WERI-Rb-1 (cell line): Measurements from ENCODE around the gene EFHC1.

Source experiments
- DNase-seq: peaks from one replicate; pipeline ENCODE4 v3.0.0-alpha.2; 2020
- H3K27ac ChIP-seq: fragments of 250-450 bp; sonication (Bioruptor Pico); 2 replicates; pipeline ENCODE4 v1.5.1; 2020; ENCODE audit warnings: mild to moderate bottlenecking, moderate library complexity
- H3K27me3 ChIP-seq: fragments of 250-450 bp; sonication (Bioruptor Pico); 2 replicates; pipeline ENCODE4 v1.5.1; 2021; ENCODE audit warnings: mild to moderate bottlenecking, low read depth, moderate library complexity; ENCODE audit not compliant: insufficient read depth, severe bottlenecking
- H3K36me3 ChIP-seq: fragments of 250-450 bp; sonication (Bioruptor Pico); 2 replicates; pipeline ENCODE4 v1.5.1; 2020; ENCODE audit warnings: mild to moderate bottlenecking, moderate library complexity
- H3K4me3 ChIP-seq: 2 replicates; pipeline ENCODE4 v1.5.1; 2011; ENCODE audit warnings: low read depth, mild to moderate bottlenecking, control low read depth, low read length
- H3K9me3 ChIP-seq: fragments of 250-450 bp; sonication (Bioruptor Pico); 2 replicates; pipeline ENCODE4 v1.5.1; 2021; ENCODE audit warnings: mild to moderate bottlenecking, moderate library complexity; ENCODE audit not compliant: severe bottlenecking
- TF ChIP-seq, protein P1 (sequence below): IDR thresholded peaks from 2 replicates; pipeline ENCODE4 v1.5.1; 2011; ENCODE audit warnings: low read depth, mild to moderate bottlenecking, control low read depth, inconsistent platforms, low read length

The EFHC1 gene

DNA sequence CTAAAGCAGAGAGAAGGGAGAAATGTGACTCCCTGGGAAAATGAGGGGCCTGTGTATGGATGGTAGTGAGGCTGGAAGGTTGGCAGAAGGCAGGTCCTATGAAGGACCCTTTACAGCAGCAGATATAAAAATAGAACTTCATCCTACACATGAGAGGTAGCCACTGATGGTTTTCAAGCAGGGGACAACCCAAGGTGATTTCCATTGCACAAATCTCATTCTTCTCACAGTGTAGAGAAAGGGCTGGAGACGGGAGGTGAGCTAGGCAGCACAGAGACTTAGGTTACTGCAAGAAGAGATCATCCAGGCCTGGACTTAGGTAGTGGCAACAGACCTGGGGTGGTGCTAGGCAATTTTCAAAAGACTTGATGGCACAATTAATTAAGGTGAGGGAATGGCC lies 126.0 kb downstream of the EFHC1 start:
- no peak for DNase-seq
- TF ChIP-seq, protein P1, sequence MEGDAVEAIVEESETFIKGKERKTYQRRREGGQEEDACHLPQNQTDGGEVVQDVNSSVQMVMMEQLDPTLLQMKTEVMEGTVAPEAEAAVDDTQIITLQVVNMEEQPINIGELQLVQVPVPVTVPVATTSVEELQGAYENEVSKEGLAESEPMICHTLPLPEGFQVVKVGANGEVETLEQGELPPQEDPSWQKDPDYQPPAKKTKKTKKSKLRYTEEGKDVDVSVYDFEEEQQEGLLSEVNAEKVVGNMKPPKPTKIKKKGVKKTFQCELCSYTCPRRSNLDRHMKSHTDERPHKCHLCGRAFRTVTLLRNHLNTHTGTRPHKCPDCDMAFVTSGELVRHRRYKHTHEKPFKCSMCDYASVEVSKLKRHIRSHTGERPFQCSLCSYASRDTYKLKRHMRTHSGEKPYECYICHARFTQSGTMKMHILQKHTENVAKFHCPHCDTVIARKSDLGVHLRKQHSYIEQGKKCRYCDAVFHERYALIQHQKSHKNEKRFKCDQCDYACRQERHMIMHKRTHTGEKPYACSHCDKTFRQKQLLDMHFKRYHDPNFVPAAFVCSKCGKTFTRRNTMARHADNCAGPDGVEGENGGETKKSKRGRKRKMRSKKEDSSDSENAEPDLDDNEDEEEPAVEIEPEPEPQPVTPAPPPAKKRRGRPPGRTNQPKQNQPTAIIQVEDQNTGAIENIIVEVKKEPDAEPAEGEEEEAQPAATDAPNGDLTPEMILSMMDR = no peak
- no peaks in the 10 kb centered on the region for H3K27me3 ChIP-seq
- no peak overlapping the region for H3K4me3 ChIP-seq
- peaks cover 13% of the 10 kb centered on the region for H3K36me3 ChIP-seq
- H3K27ac ChIP-seq = no peak overlapping the region
- no peaks in the 10 kb centered on the region for H3K9me3 ChIP-seq

DNA sequence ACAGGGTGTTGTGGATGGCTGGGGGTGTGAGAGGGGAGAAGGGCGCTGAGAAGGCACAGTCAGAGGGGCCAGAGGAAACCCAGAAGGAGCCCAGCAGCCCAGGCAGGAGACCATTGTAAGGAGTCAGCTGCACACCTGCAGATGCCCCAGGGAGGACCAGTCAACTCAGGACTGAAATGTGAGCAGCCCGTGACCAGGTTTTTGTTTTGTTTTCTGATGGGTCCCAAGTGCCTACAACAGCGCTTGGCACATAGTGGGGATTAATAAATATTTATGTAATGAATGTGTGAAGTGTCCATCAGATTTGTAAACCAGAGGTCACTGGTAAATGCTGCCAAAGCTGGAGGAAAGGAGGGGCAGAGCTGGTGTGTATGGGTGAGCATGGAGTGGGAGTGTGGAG lies 126.5 kb downstream of the EFHC1 start:
- H3K27ac ChIP-seq = no peak overlapping the region

DNA sequence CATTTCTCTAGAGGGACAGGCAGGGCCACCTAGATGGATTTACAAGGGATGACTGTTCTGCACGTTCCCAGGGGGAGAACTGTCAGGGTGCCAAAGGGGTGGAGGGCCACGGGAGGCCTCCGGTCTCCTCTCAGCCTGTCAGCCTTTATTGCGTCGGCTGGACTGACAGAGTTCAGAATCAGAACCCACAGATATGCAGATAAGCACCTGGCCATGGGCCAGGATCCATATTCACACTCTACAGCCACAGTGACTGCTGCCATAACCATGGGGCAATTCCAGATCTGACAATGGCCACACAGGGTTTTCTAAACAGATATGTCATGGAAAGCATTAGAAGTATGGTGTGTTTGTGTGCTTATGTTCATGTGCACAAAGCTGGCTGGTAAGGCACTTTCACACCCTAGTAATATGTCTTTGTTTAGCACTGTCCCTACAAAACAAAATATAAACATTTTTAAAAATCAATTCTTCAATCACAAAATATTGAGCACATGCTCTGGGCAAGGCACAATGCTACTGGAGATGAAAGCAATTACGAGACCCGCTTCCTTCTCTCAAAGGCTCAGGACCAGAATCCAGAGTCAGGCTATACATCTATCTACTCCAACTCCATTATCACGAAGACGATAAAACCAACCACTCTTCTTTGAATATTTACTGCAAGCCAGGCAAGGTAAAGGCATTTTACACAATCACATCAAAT lies 127.7 kb downstream of the EFHC1 start:
- Histone ChIP-seq H3K9me3 (no peaks in the 10 kb centered on the region), H3K36me3 (peaks cover 13% of the 10 kb centered on the region), H3K27ac (no peak overlapping the region), H3K4me3 (no peak overlapping the region), H3K27me3 (no peaks in the 10 kb centered on the region)
- TF ChIP-seq, protein P1 = no peak
- DNase-seq = no peak

More for the DNA sequence above, 126.5 kb downstream of the EFHC1 start:
- DNase-seq = no peak
- Histone ChIP-seq H3K36me3 (peaks cover 13% of the 10 kb centered on the region), H3K9me3 (no peaks in the 10 kb centered on the region), H3K4me3 (no peak overlapping the region), H3K27me3 (no peaks in the 10 kb centered on the region)
- TF ChIP-seq, protein P1 = no peak

DNA sequence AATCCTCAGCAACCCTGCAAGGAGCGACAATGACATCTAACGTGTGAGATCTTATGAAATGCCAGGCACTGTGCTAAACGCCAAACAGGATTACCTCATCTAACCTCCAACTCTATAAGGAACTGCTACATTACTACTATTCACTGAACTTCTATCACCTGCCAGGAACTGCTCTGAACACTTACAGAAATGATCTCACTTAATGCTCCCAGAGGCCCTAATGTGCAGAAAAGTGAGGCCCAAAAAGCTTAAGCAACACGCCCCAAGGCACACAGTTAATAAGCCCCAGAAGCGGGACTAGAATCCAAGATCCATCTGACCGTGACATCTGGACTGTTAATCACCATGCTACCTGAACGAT lies 128.2 kb downstream of the EFHC1 start:
- H3K36me3 ChIP-seq = peaks cover 13% of the 10 kb centered on the region
- TF ChIP-seq, protein P1 = no peak
- no peak overlapping the region for H3K27ac ChIP-seq
- no peak for DNase-seq
- H3K27me3 ChIP-seq = no peaks in the 10 kb centered on the region
- no peak overlapping the region for H3K4me3 ChIP-seq
- H3K9me3 ChIP-seq = no peaks in the 10 kb centered on the region

DNA sequence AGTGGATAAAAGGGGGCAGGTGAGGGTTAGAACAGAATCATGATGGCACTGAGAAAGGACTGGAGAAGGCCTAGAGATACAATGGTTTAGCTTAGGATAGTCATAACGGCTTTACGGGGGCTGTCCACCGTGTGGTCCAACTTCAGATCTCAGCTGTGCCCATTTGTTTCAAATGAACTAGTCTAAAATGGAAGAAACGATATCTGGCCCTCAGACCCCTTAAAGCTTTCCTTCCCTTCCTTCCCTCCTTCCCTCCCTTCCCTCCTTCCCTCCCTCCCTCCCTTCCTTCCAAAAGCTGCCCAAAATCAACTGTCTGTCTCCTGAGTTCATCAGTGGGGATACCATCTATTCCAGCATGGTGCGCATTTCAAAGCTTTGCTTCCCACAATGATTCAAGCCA lies 128.9 kb downstream of the EFHC1 start:
- TF ChIP-seq, protein P1 = no peak
- Histone ChIP-seq H3K36me3 (peaks cover 13% of the 10 kb centered on the region), H3K27ac (no peak overlapping the region)

DNA sequence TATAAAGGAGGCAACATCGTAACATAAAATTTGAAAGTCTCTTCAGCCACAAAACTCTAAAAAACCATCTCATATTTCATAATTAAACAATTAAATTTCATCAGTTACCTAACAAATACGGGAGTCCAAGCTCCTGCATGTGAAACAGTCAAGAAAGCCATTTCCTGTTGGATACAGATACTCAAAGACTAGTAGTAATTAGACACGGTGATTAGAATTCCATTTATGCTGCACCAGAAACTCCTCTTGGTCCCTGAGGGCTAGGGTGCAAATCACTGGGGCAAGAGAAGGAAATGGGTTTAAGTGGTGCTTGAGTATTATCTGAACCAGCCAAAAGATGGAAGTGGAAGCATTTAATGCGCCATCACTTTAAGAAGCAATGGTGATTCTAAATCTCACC lies 129.3 kb downstream of the EFHC1 start:
- DNase-seq = no peak
- H3K36me3 ChIP-seq = peaks cover 10% of the 10 kb centered on the region
- no peaks in the 10 kb centered on the region for H3K27me3 ChIP-seq
- H3K4me3 ChIP-seq = no peak overlapping the region
- H3K27ac ChIP-seq = no peak overlapping the region
- TF ChIP-seq, protein P1 = no peak
- no peaks in the 10 kb centered on the region for H3K9me3 ChIP-seq

More for the DNA sequence above, 128.9 kb downstream of the EFHC1 start:
- Histone ChIP-seq H3K27me3 (no peaks in the 10 kb centered on the region), H3K9me3 (no peaks in the 10 kb centered on the region), H3K4me3 (no peak overlapping the region)
- DNase-seq = no peak
